Activated naive CD8-positive, alpha-beta T cell (primary cell): ENCODE data around the gene PLEKHD1.
A peak's percentile ranks its signal among the peaks of the same experiment; 100 is the strongest.

Source experiments
- H3K27ac Mint-ChIP-seq: one replicate; pipeline ENCODE4 v1.8.0; 2021; ENCODE audit warnings: mixed read lengths
- H3K27me3 Mint-ChIP-seq: one replicate; pipeline ENCODE4 v1.8.0; 2021; ENCODE audit warnings: mixed read lengths
- H3K36me3 Mint-ChIP-seq: one replicate; pipeline ENCODE4 v1.8.0; 2021; ENCODE audit warnings: mixed read lengths
- H3K4me1 Mint-ChIP-seq: one replicate; pipeline ENCODE4 v1.8.0; 2021; ENCODE audit warnings: low read depth, mixed read lengths
- H3K4me3 Mint-ChIP-seq: one replicate; pipeline ENCODE4 v1.8.0; 2021; ENCODE audit warnings: mild to moderate bottlenecking, mixed read lengths
- H3K9me3 Mint-ChIP-seq: one replicate; pipeline ENCODE4 v1.8.0; 2021; ENCODE audit warnings: low read depth, mixed read lengths

The PLEKHD1 gene

GRCh38 chr14:69542311-69542710 lies 57.8 kb downstream of the PLEKHD1 start:
- no peaks in the 10 kb centered on the region for H3K9me3 Mint-ChIP-seq
- no peak overlapping the region for H3K4me3 Mint-ChIP-seq
- H3K4me1 Mint-ChIP-seq = peaks cover 1% of the 10 kb centered on the region
- H3K27ac Mint-ChIP-seq = no peak overlapping the region
- no peaks in the 10 kb centered on the region for H3K36me3 Mint-ChIP-seq
- peaks cover 21% of the 10 kb centered on the region for H3K27me3 Mint-ChIP-seq

GRCh38 chr14:69543341-69544115 lies 59.0 kb downstream of the PLEKHD1 start:
- H3K27me3 Mint-ChIP-seq = peaks cover 20% of the 10 kb centered on the region
- H3K27ac Mint-ChIP-seq = no peak overlapping the region
- H3K9me3 Mint-ChIP-seq = no peaks in the 10 kb centered on the region
- no peaks in the 10 kb centered on the region for H3K36me3 Mint-ChIP-seq
- no peak overlapping the region for H3K4me3 Mint-ChIP-seq
- peaks cover 1% of the 10 kb centered on the region for H3K4me1 Mint-ChIP-seq

GRCh38 chr14:69547701-69548348 lies 63.3 kb downstream of the PLEKHD1 start:
- no peak overlapping the region for H3K4me3 Mint-ChIP-seq

GRCh38 chr14:69548566-69548965 lies 64.0 kb downstream of the PLEKHD1 start:
- H3K36me3 Mint-ChIP-seq = no peaks in the 10 kb centered on the region
- peaks cover 1% of the 10 kb centered on the region for H3K4me1 Mint-ChIP-seq
- H3K4me3 Mint-ChIP-seq = no peak overlapping the region
- H3K27ac Mint-ChIP-seq = no peak overlapping the region
- no peaks in the 10 kb centered on the region for H3K9me3 Mint-ChIP-seq
- H3K27me3 Mint-ChIP-seq = peaks cover 32% of the 10 kb centered on the region

More at GRCh38 chr14:69547701-69548348, 63.3 kb downstream of the PLEKHD1 start:
- Mint-ChIP-seq H3K36me3 (no peaks in the 10 kb centered on the region), H3K9me3 (no peaks in the 10 kb centered on the region), H3K27ac (no peak overlapping the region), H3K4me1 (peaks cover 1% of the 10 kb centered on the region), H3K27me3 (peaks cover 29% of the 10 kb centered on the region)

- Mint-ChIP-seq H3K4me1 (no peaks in the 10 kb centered on the region), H3K4me3 (no peak overlapping the region), H3K27ac (no peak overlapping the region), H3K36me3 (no peaks in the 10 kb centered on the region), H3K9me3 (no peaks in the 10 kb centered on the region), H3K27me3 (peaks cover 24% of the 10 kb centered on the region)
These were observed 67.0 kb downstream of the PLEKHD1 start for GRCh38 chr14:69551511-69551910.

- H3K27ac Mint-ChIP-seq = no peak overlapping the region
- no peak overlapping the region for H3K4me3 Mint-ChIP-seq
- H3K36me3 Mint-ChIP-seq = no peaks in the 10 kb centered on the region
- H3K27me3 Mint-ChIP-seq = peaks cover 18% of the 10 kb centered on the region
- H3K4me1 Mint-ChIP-seq = no peaks in the 10 kb centered on the region
- H3K9me3 Mint-ChIP-seq = no peaks in the 10 kb centered on the region
These were observed 68.7 kb downstream of the PLEKHD1 start for GRCh38 chr14:69553252-69553651.

- peaks cover 20% of the 10 kb centered on the region for H3K27me3 Mint-ChIP-seq
- no peaks in the 10 kb centered on the region for H3K9me3 Mint-ChIP-seq
- no peak overlapping the region for H3K4me3 Mint-ChIP-seq
- no peak overlapping the region for H3K27ac Mint-ChIP-seq
- H3K36me3 Mint-ChIP-seq = no peaks in the 10 kb centered on the region
- H3K4me1 Mint-ChIP-seq = no peaks in the 10 kb centered on the region
These were observed 70.0 kb downstream of the PLEKHD1 start for GRCh38 chr14:69554500-69554899.

GRCh38 chr14:69558774-69559173 lies 74.2 kb downstream of the PLEKHD1 start:
- Mint-ChIP-seq H3K4me3 (no peak overlapping the region), H3K36me3 (no peaks in the 10 kb centered on the region)

GRCh38 chr14:69559581-69560011 lies 75.1 kb downstream of the PLEKHD1 start:
- no peaks in the 10 kb centered on the region for H3K9me3 Mint-ChIP-seq
- H3K4me1 Mint-ChIP-seq = no peaks in the 10 kb centered on the region
- H3K36me3 Mint-ChIP-seq = no peaks in the 10 kb centered on the region
- H3K4me3 Mint-ChIP-seq = no peak overlapping the region
- peaks cover 18% of the 10 kb centered on the region for H3K27me3 Mint-ChIP-seq
- no peak overlapping the region for H3K27ac Mint-ChIP-seq

More at GRCh38 chr14:69558774-69559173, 74.2 kb downstream of the PLEKHD1 start:
- H3K27ac Mint-ChIP-seq = no peak overlapping the region
- H3K4me1 Mint-ChIP-seq = no peaks in the 10 kb centered on the region
- H3K9me3 Mint-ChIP-seq = no peaks in the 10 kb centered on the region
- H3K27me3 Mint-ChIP-seq = peaks cover 18% of the 10 kb centered on the region

- Mint-ChIP-seq H3K36me3 (no peaks in the 10 kb centered on the region), H3K4me3 (no peak overlapping the region), H3K4me1 (no peaks in the 10 kb centered on the region), H3K27ac (no peak overlapping the region), H3K27me3 (peaks cover 20% of the 10 kb centered on the region), H3K9me3 (no peaks in the 10 kb centered on the region)
These were observed 76.3 kb downstream of the PLEKHD1 start for GRCh38 chr14:69560826-69561225.

GRCh38 chr14:69561893-69562292 lies 77.4 kb downstream of the PLEKHD1 start:
- H3K36me3 Mint-ChIP-seq = no peaks in the 10 kb centered on the region
- no peaks in the 10 kb centered on the region for H3K9me3 Mint-ChIP-seq
- no peaks in the 10 kb centered on the region for H3K4me1 Mint-ChIP-seq
- no peak overlapping the region for H3K27ac Mint-ChIP-seq
- no peak overlapping the region for H3K4me3 Mint-ChIP-seq
- peaks cover 22% of the 10 kb centered on the region for H3K27me3 Mint-ChIP-seq

- Mint-ChIP-seq H3K4me3 (no peak overlapping the region), H3K4me1 (peaks cover 2% of the 10 kb centered on the region), H3K36me3 (no peaks in the 10 kb centered on the region), H3K27ac (no peak overlapping the region), H3K27me3 (peaks cover 33% of the 10 kb centered on the region), H3K9me3 (no peaks in the 10 kb centered on the region)
These were observed 83.0 kb downstream of the PLEKHD1 start for GRCh38 chr14:69567563-69567962.

GRCh38 chr14:69569859-69570258 lies 85.3 kb downstream of the PLEKHD1 start:
- no peak overlapping the region for H3K27ac Mint-ChIP-seq
- no peak overlapping the region for H3K4me3 Mint-ChIP-seq
- H3K4me1 Mint-ChIP-seq = peaks cover 11% of the 10 kb centered on the region
- H3K9me3 Mint-ChIP-seq = no peaks in the 10 kb centered on the region
- H3K36me3 Mint-ChIP-seq = no peaks in the 10 kb centered on the region
- peaks cover 38% of the 10 kb centered on the region for H3K27me3 Mint-ChIP-seq

GRCh38 chr14:69570836-69571330 lies 86.4 kb downstream of the PLEKHD1 start:
- H3K9me3 Mint-ChIP-seq = no peaks in the 10 kb centered on the region
- peaks cover 11% of the 10 kb centered on the region for H3K4me1 Mint-ChIP-seq
- no peak overlapping the region for H3K27ac Mint-ChIP-seq
- H3K4me3 Mint-ChIP-seq = peak overlapping the region; percentile 46
- peaks cover 39% of the 10 kb centered on the region for H3K27me3 Mint-ChIP-seq
- no peaks in the 10 kb centered on the region for H3K36me3 Mint-ChIP-seq

GRCh38 chr14:69571449-69572029 lies 87.0 kb downstream of the PLEKHD1 start:
- Mint-ChIP-seq H3K9me3 (no peaks in the 10 kb centered on the region), H3K36me3 (no peaks in the 10 kb centered on the region), H3K4me3 (peak overlapping the region; percentile 35), H3K27ac (no peak overlapping the region), H3K4me1 (peaks cover 11% of the 10 kb centered on the region), H3K27me3 (peaks cover 43% of the 10 kb centered on the region)
